Germinal center (tissue), 1 donor: Measurements from ENCODE around the gene COPG1.

Experiments used
- DNase-seq: peaks from one replicate; pipeline ENCODE4 v3.0.0; 2012; ENCODE audit warnings: mixed read lengths, low spot score

Gene COPG1

GRCh38 chr3:129313665-129314385 is 64.4 kb downstream of the COPG1 start:
- DNase-seq: no peak

- DNase-seq: peak; percentile 73
These were observed 65.2 kb downstream of the COPG1 start for GRCh38 chr3:129314386-129315222.

- peak; percentile 54 for DNase-seq
These were observed 66.0 kb downstream of the COPG1 start for GRCh38 chr3:129315223-129315997.

- DNase-seq: no peak
These were observed 66.5 kb downstream of the COPG1 start for GRCh38 chr3:129315998-129316247.

- peak; percentile 77 for DNase-seq
These were observed 67.0 kb downstream of the COPG1 start for GRCh38 chr3:129316248-129317013.

GRCh38 chr3:129317014-129317771 is 67.8 kb downstream of the COPG1 start:
- DNase-seq: no peak

GRCh38 chr3:129317848-129318247 is 68.4 kb downstream of the COPG1 start:
- DNase-seq: no peak

GRCh38 chr3:129318921-129319320 is 69.5 kb downstream of the COPG1 start:
- no peak for DNase-seq

GRCh38 chr3:129320261-129320660 is 70.9 kb downstream of the COPG1 start:
- DNase-seq: no peak

- DNase-seq: no peak
These were observed 71.5 kb downstream of the COPG1 start for GRCh38 chr3:129320825-129321487.

GRCh38 chr3:129321887-129322286 is 72.5 kb downstream of the COPG1 start:
- DNase-seq: no peak

GRCh38 chr3:129323651-129324294 is 74.4 kb downstream of the COPG1 start:
- peak; percentile 73 for DNase-seq

- DNase-seq: no peak
These were observed 75.4 kb downstream of the COPG1 start for GRCh38 chr3:129324855-129325254.

- DNase-seq: no peak
These were observed 76.0 kb downstream of the COPG1 start for GRCh38 chr3:129325383-129325782.

- no peak for DNase-seq
These were observed 76.7 kb downstream of the COPG1 start for GRCh38 chr3:129326138-129326537.

GRCh38 chr3:129326595-129326994 is 77.2 kb downstream of the COPG1 start:
- no peak for DNase-seq
